GM18873 (cell line): ENCODE results near the gene HSPA9.

ENCODE experiments used
- ATAC-seq: cut with Tn5 transposase; IDR thresholded peaks from one replicate; pipeline ENCODE4 v1.9.1; 2021; ENCODE audit warnings: mild to moderate bottlenecking, moderate library complexity, moderate number of reproducible peaks; ENCODE audit not compliant: unreplicated experiment, low FRiP score

Gene HSPA9

GRCh38 chr5:138565100-138565821 lies 9.9 kb downstream of the HSPA9 start:
- ATAC-seq = no peak

GRCh38 chr5:138564242-138564641 lies 11.0 kb downstream of the HSPA9 start:
- no peak for ATAC-seq

GRCh38 chr5:138563340-138564118 lies 11.7 kb downstream of the HSPA9 start:
- no peak for ATAC-seq

GRCh38 chr5:138560971-138561370 lies 14.2 kb downstream of the HSPA9 start:
- ATAC-seq = no peak

- ATAC-seq = no peak
These were observed 15.3 kb downstream of the HSPA9 start for GRCh38 chr5:138559937-138560336.

GRCh38 chr5:138557677-138558076 lies 17.5 kb downstream of the HSPA9 start:
- ATAC-seq = no peak

- no peak for ATAC-seq
These were observed 21.1 kb downstream of the HSPA9 start for GRCh38 chr5:138554143-138554542.

- no peak for ATAC-seq
These were observed 21.6 kb downstream of the HSPA9 start for GRCh38 chr5:138553437-138554095.

- ATAC-seq = no peak
These were observed 22.5 kb downstream of the HSPA9 start for GRCh38 chr5:138552657-138553056.

- ATAC-seq = no peak
These were observed 25.8 kb downstream of the HSPA9 start for GRCh38 chr5:138549414-138549813.

- no peak for ATAC-seq
These were observed 29.2 kb downstream of the HSPA9 start for GRCh38 chr5:138545919-138546562.

- no peak for ATAC-seq
These were observed 30.7 kb downstream of the HSPA9 start for GRCh38 chr5:138544181-138545134.

- ATAC-seq = peak; percentile 25
These were observed 31.5 kb downstream of the HSPA9 start for GRCh38 chr5:138543730-138544104.

GRCh38 chr5:138542956-138543729 lies 32.1 kb downstream of the HSPA9 start, which contains the start of gene ETF1:
Gene ETF1 (minus strand): TSS chr5:138543236. CDS start chr5:138542918, 318 bp downstream.
- ATAC-seq = peak; percentile 89

- ATAC-seq = peak; percentile 1
These were observed 32.8 kb downstream of the HSPA9 start for GRCh38 chr5:138542180-138542955.

- no peak for ATAC-seq
These were observed 33.6 kb downstream of the HSPA9 start for GRCh38 chr5:138541511-138542179.

- ATAC-seq = no peak
These were observed 35.4 kb downstream of the HSPA9 start for GRCh38 chr5:138539791-138540190.
